Upper lobe of right lung (tissue), 1 donor: ENCODE results near the gene TGFBI. TPM values are rescaled to one million over a fixed set of nuclear protein-coding genes. Genes with fewer than 3 reads are reported as not detected.

ENCODE experiments used
- ATAC-seq: fragments of 200-7000 bp; cut with Tn5 transposase; one replicate; pipeline ENCODE4 v1.9.1; 2020; ENCODE audit warnings: mild to moderate bottlenecking, moderate library complexity
- DNase-seq: peaks from one replicate; pipeline ENCODE4 v3.0.0-alpha.2; 2020
- H3K27ac ChIP-seq: fragments of 200-600 bp; one replicate; pipeline ENCODE4 v1.8.0; 2022
- H3K27me3 ChIP-seq: fragments of 200-600 bp; one replicate; pipeline ENCODE4 v1.8.0; 2022; ENCODE audit warnings: mild to moderate bottlenecking
- H3K36me3 ChIP-seq: fragments of 200-600 bp; one replicate; pipeline ENCODE4 v1.8.0; 2022
- H3K4me1 ChIP-seq: fragments of 200-600 bp; one replicate; pipeline ENCODE4 v1.8.0; 2022
- H3K4me3 ChIP-seq: fragments of 200-600 bp; one replicate; pipeline ENCODE4 v1.8.0; 2022; ENCODE audit warnings: mild to moderate bottlenecking
- H3K9me3 ChIP-seq: fragments of 200-600 bp; one replicate; pipeline ENCODE4 v1.8.0; 2022
- CTCF ChIP-seq: fragments of 200-600 bp; IDR thresholded peaks from one replicate; pipeline ENCODE4 v1.8.0; 2022; ENCODE audit warnings: antibody characterized with exemption
- intact Hi-C: fragments of 100-400 bp; cut with DNase I; formaldehyde crosslinking; loops from one replicate; pipeline ENCODE4 v1.11.0; 2022
- total RNA-seq: library from RNA; stranded (reverse); fragmentation: NEBNext Ultra II Directional; extraction: Animal tissue kit (Norgen Biotek cat#: 25700); gene quantifications from one replicate; pipeline ENCODE4 v1.2.1, GENCODE V29; 2021
- donor health status: DM: no; HTN: yes; CAD: no; lungs with severe emphysema.

The TGFBI gene
- total RNA-seq, 1 donor from 2014 or later: 96.7 TPM

- peaks cover 31% of the 10 kb centered on the region for H3K4me1 ChIP-seq
- H3K9me3 ChIP-seq: no peaks in the 10 kb centered on the region
- no peak overlapping the region for H3K27ac ChIP-seq
- no peak for TF ChIP-seq CTCF
- H3K4me3 ChIP-seq: no peak overlapping the region
- ATAC-seq: no peak
- intact Hi-C loops: no loop called here
- H3K27me3 ChIP-seq: no peaks in the 10 kb centered on the region
- H3K36me3 ChIP-seq: no peaks in the 10 kb centered on the region
- DNase-seq: no peak
Measured at GRCh38 chr5:136021016-136021405, 7.8 kb upstream of the TGFBI start.

DNA sequence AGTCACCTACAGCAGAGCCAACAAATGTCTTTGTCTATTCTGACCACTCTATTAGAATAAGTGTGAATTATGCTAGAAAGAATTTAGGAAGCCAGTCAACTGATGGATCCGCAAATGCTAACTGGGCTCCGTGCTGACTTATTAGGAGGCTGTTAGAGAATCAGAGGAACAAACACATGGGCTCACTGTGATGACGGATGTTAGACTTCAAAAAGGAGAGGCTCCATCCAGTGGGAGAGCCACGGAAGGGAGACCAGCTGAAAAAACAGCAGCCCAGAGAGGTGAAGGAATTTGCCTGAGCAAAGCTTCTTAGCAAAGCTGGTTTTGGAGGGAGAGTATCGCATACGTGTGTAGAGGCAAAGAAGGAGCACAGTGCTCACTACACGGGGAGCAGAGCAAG lies 5.8 kb upstream of the TGFBI start:
- no peak overlapping the region for H3K27ac ChIP-seq
- DNase-seq (no peak), ATAC-seq (no peak)
- TF ChIP-seq CTCF: no peak
- no peaks in the 10 kb centered on the region for H3K36me3 ChIP-seq
- peaks cover 29% of the 10 kb centered on the region for H3K4me1 ChIP-seq
- intact Hi-C loops: no loop called here
- no peaks in the 10 kb centered on the region for H3K27me3 ChIP-seq
- H3K4me3 ChIP-seq: no peak overlapping the region
- H3K9me3 ChIP-seq: no peaks in the 10 kb centered on the region

DNA sequence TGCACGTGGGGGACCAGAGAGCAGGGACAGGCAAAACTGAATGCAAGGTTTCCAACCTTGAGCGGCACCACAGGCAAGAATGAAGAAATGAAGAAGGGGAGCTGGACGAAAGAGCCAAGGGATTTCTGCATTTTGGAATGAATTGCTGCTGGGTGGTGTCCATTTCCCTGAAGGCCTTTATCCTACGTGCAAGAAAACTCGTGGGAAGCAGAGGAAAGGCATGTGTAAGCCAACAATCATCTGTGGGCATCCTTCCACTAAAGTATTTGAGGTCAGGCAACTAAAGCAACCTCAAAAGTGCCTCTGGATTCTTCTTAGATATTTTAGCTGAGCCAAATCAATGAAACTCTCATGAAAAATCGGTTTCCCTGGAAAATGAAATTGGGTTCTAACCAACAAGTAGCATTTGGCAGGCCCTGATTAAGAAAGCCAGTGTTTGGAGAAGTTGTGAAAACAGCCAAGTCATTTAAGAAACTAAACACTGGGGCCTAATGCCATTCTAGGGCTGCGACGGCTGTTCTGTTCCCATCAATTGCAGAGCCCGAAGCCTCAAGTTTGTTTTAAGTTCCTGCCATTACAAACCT lies 4.7 kb upstream of the TGFBI start:
- H3K4me1 ChIP-seq: peaks cover 35% of the 10 kb centered on the region
- no peak overlapping the region for H3K4me3 ChIP-seq
- TF ChIP-seq CTCF: no peak
- intact Hi-C loops: no loop called here
- ATAC-seq (no peak), DNase-seq (no peak)
- no peak overlapping the region for H3K27ac ChIP-seq
- no peaks in the 10 kb centered on the region for H3K9me3 ChIP-seq
- no peaks in the 10 kb centered on the region for H3K36me3 ChIP-seq
- no peaks in the 10 kb centered on the region for H3K27me3 ChIP-seq

DNA sequence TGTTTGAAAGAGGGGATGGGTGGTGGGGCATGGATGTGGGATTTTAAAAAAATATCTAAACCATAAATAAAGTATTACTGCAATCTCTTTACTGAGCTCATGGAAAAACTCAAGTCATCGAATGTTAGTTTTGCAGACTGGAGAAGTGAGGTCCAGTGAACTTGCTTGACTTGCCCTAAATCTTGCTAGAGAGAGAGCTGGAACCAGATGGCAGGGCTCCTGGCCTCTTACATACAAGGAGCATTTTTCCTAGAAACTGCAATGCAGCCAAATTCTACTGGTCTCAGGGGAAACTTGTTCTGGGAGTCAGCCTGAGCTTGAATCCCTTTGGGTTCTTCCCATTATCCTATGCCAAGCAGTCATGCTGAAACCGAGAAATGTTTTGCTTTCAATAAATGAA lies 2.9 kb upstream of the TGFBI start:
- no peaks in the 10 kb centered on the region for H3K27me3 ChIP-seq
- H3K4me3 ChIP-seq: no peak overlapping the region
- H3K27ac ChIP-seq: no peak overlapping the region
- no peak for ATAC-seq
- intact Hi-C loops: no loop called here
- DNase-seq: no peak
- TF ChIP-seq CTCF: no peak
- no peaks in the 10 kb centered on the region for H3K36me3 ChIP-seq
- H3K9me3 ChIP-seq: no peaks in the 10 kb centered on the region
- peaks cover 30% of the 10 kb centered on the region for H3K4me1 ChIP-seq

DNA sequence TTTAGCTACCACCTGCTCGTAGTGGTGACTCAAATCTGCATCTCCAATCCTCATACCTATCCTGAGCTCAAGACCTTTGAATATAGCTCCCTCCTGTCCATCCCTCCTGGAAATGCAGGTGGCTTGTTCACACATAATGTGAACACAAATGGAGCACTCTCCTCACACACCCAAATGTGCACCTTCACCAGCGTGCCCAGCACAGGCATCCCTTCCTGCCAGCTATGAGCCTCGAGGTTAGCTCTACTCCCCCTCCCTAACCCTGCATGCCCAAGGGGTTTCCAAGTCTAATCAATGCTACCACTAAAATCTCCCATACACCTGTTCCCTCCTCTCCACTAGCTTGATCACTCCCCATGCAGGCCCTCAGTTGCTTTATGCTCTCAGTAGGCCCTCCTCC lies 2.2 kb upstream of the TGFBI start:
- Histone ChIP-seq H3K4me3 (no peak overlapping the region), H3K4me1 (peaks cover 25% of the 10 kb centered on the region), H3K27ac (no peak overlapping the region), H3K27me3 (no peaks in the 10 kb centered on the region), H3K36me3 (no peaks in the 10 kb centered on the region), H3K9me3 (no peaks in the 10 kb centered on the region)
- intact Hi-C loops: no loop called here
- no peak for DNase-seq
- no peak for ATAC-seq
- no peak for TF ChIP-seq CTCF

GRCh38 chr5:136027311-136027710 lies 1.5 kb upstream of the TGFBI start:
- Histone ChIP-seq H3K9me3 (no peaks in the 10 kb centered on the region), H3K27ac (no peak overlapping the region), H3K4me1 (peaks cover 30% of the 10 kb centered on the region), H3K36me3 (no peaks in the 10 kb centered on the region), H3K4me3 (no peak overlapping the region), H3K27me3 (no peaks in the 10 kb centered on the region)
- DNase-seq (no peak), ATAC-seq (no peak)
- TF ChIP-seq CTCF: no peak
- intact Hi-C loops: no loop called here
